DOHH2 (cell line): ENCODE measurements around the gene NEUROG1.
"Not testable (repeated sequence)": the region's sequence is repeated elsewhere in the genome, so short reads cannot be mapped to it uniquely, and the experiment has no call there.

Experiments
- H3F3A ChIP-seq: fragments of 200-600 bp; sonication (generic), shearing (Covaris generic); 2 replicates; pipeline ENCODE4 v1.6.0; 2016; ENCODE audit warnings: antibody characterized with exemption, mild to moderate bottlenecking; ENCODE audit not compliant: control insufficient read depth, insufficient read depth
- H3K27ac ChIP-seq: fragments of 200-600 bp; sonication (generic); 2 replicates; pipeline ENCODE4 v1.5.1; 2014; ENCODE audit warnings: low read depth, mild to moderate bottlenecking, low read length, moderate library complexity
- H3K27me3 ChIP-seq: fragments of 200-600 bp; sonication (generic); 2 replicates; pipeline ENCODE4 v1.6.1; 2014; ENCODE audit warnings: mild to moderate bottlenecking, low read length, mixed read lengths; ENCODE audit not compliant: control insufficient read depth
- H3K36me3 ChIP-seq: fragments of 200-600 bp; sonication (generic); 2 replicates; pipeline ENCODE4 v1.6.1; 2014; ENCODE audit warnings: mild to moderate bottlenecking, low read length, moderate library complexity, mixed read lengths; ENCODE audit not compliant: control insufficient read depth
- H3K4me1 ChIP-seq: fragments of 200-600 bp; sonication (generic); 2 replicates; pipeline ENCODE4 v1.6.1; 2014; ENCODE audit warnings: mild to moderate bottlenecking, low read length, mixed read lengths; ENCODE audit not compliant: control insufficient read depth
- H3K4me2 ChIP-seq: fragments of 200-600 bp; sonication (generic); 2 replicates; pipeline ENCODE4 v1.6.0; 2014; ENCODE audit warnings: mild to moderate bottlenecking, low read length, moderate library complexity
- H3K4me3 ChIP-seq: fragments of 200-600 bp; sonication (generic); 2 replicates; pipeline ENCODE4 v1.5.1; 2014; ENCODE audit warnings: mild to moderate bottlenecking, low read length, mixed read lengths
- H3K79me2 ChIP-seq: fragments of 200-600 bp; sonication (generic); 2 replicates; pipeline ENCODE4 v1.6.1; 2014; ENCODE audit warnings: mild to moderate bottlenecking, low read length, mixed read lengths; ENCODE audit not compliant: control insufficient read depth
- H3K9me2 ChIP-seq: fragments of 200-600 bp; sonication (generic); replicated peaks from 2 replicates; pipeline ENCODE4 v1.6.1; 2014; ENCODE audit warnings: mild to moderate bottlenecking, low read length, mixed read lengths; ENCODE audit not compliant: control insufficient read depth
- H3K9me3 ChIP-seq: fragments of 200-600 bp; sonication (generic); 2 replicates; pipeline ENCODE4 v1.6.1; 2014; ENCODE audit warnings: antibody characterized with exemption, low read length, mixed read lengths; ENCODE audit not compliant: control insufficient read depth, insufficient read depth
- H4K20me1 ChIP-seq: fragments of 200-600 bp; sonication (generic); 2 replicates; pipeline ENCODE4 v1.6.0; 2014; ENCODE audit warnings: low read depth, mild to moderate bottlenecking, antibody characterized with exemption, low read length, moderate library complexity; ENCODE audit not compliant: control insufficient read depth, insufficient read depth
- EZH2phosphoT487 ChIP-seq: fragments of 200-600 bp; sonication (generic); IDR thresholded peaks from 2 replicates; pipeline ENCODE4 v1.6.1; 2017; ENCODE audit warnings: borderline replicate concordance, mild to moderate bottlenecking, antibody characterized with exemption, low read length, moderate library complexity, mixed read lengths
- TF ChIP-seq, protein P1 (sequence below): fragments of 200-600 bp; sonication (generic); IDR thresholded peaks from one replicate; pipeline ENCODE4 v1.5.1; 2014; ENCODE audit warnings: antibody characterized with exemption, mild to moderate bottlenecking, low read depth, low read length; ENCODE audit not compliant: poor library complexity, severe bottlenecking

The NEUROG1 gene

DNA sequence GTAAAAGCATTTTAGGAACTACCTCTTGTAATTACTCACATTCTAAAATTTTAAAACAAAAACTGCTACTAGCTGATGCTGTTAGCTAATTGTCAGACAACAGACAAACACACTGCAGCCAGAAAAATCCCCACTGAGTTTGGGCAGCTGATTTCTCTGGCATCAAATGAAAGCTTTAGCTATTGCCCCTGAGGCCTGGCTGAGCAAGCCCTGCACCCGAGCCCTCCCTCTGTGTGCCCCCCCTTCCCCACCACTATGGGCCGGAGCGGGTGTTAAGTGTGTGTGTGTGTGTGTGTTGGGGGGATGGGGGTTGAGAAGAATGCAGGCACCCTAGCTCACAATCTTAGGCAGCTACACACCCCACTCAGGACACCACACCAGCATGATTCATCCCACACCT lies 2.4 kb downstream of the NEUROG1 start:
- H3K9me3 ChIP-seq: no peaks in the 10 kb centered on the region
- no peak overlapping the region for H3K27ac ChIP-seq
- no peak overlapping the region for H3K4me2 ChIP-seq
- no peaks in the 10 kb centered on the region for H3K36me3 ChIP-seq
- no peak overlapping the region for H3K4me3 ChIP-seq
- H3F3A ChIP-seq: no peaks in the 10 kb centered on the region
- no peaks in the 10 kb centered on the region for H4K20me1 ChIP-seq
- TF ChIP-seq, protein P1, sequence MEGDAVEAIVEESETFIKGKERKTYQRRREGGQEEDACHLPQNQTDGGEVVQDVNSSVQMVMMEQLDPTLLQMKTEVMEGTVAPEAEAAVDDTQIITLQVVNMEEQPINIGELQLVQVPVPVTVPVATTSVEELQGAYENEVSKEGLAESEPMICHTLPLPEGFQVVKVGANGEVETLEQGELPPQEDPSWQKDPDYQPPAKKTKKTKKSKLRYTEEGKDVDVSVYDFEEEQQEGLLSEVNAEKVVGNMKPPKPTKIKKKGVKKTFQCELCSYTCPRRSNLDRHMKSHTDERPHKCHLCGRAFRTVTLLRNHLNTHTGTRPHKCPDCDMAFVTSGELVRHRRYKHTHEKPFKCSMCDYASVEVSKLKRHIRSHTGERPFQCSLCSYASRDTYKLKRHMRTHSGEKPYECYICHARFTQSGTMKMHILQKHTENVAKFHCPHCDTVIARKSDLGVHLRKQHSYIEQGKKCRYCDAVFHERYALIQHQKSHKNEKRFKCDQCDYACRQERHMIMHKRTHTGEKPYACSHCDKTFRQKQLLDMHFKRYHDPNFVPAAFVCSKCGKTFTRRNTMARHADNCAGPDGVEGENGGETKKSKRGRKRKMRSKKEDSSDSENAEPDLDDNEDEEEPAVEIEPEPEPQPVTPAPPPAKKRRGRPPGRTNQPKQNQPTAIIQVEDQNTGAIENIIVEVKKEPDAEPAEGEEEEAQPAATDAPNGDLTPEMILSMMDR: no peak
- TF ChIP-seq EZH2phosphoT487: no peak
- H3K4me1 ChIP-seq: no peaks in the 10 kb centered on the region
- no peaks in the 10 kb centered on the region for H3K9me2 ChIP-seq
- H3K79me2 ChIP-seq: no peaks in the 10 kb centered on the region
- peaks cover 2% of the 10 kb centered on the region; the same call in 1 of the 2 replicates for H3K27me3 ChIP-seq

DNA sequence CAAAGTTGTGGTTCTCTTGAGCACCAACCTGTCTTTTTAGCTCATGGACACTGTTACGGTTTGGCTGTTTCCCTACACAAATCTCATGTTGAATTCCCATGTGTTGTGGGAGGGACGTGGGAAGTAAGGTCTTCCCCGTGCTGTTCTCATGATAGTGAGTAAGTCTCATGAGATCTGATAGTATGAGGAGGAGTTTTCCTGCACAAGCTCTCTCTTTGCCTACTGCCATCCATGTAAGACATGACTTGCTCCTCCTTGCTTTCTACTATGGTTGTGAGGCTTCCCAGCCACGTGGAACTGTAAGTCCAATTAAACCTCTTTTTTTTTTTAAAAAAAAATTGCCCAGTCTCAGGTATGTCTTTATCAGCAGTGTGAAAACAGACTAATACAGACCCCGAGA lies 6.2 kb downstream of the NEUROG1 start:
- H3K27me3 ChIP-seq, H3K4me2 ChIP-seq, H3K27ac ChIP-seq, H3K36me3 ChIP-seq, H3K9me2 ChIP-seq, H3K4me1 ChIP-seq, H3K79me2 ChIP-seq, H3K9me3 ChIP-seq, H4K20me1 ChIP-seq, H3F3A ChIP-seq, H3K4me3 ChIP-seq: not testable (repeated sequence)

DNA sequence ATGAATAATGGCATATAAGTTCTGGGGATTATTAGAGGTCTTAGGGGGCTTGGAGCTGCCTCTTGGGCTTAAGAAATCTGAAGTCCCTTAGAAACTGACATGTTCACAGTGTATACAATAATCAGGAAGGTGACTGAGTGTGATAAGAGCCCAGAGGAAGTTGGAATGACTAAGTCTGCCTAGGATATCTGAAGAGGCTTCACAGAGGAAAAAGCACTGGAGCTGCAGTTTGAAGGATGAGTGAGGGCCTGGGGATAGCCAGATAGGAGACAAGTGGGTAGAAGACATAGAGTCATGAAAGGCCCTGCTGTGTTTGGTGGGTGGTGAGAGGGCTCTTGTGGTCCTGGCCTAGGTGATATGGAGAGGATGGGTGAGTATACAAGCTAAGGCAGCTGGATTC lies 8.8 kb downstream of the NEUROG1 start:
- Histone ChIP-seq H4K20me1 (no peaks in the 10 kb centered on the region), H3K9me3 (no peaks in the 10 kb centered on the region), H3K4me3 (no peak overlapping the region), H3K9me2 (no peaks in the 10 kb centered on the region), H3K4me1 (no peaks in the 10 kb centered on the region), H3K36me3 (no peaks in the 10 kb centered on the region), H3F3A (no peaks in the 10 kb centered on the region), H3K79me2 (no peaks in the 10 kb centered on the region), H3K4me2 (no peak overlapping the region), H3K27ac (no peak overlapping the region), H3K27me3 (no peaks in the 10 kb centered on the region; the same call in 1 of the 2 replicates)
- TF ChIP-seq, protein P1: no peak
- TF ChIP-seq EZH2phosphoT487: no peak

DNA sequence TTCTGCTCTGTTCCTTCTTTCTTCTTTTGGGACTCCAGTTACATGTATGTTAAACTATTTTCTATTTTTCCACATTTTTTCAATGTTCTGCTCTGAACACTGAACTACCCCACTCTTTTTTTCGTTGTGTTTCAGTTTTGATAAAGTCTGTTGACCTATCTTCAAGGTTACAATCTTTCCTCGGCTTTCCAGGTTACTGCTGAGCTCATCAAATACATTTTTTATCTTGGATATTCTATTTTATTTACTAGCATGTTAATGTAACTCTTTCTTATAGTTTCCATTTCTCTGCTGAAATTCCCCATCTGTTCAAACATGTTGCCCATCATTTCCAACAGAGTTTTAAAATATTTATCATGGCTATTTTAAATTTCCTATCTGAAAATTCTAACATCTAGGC lies 13.8 kb downstream of the NEUROG1 start:
- Histone ChIP-seq H3K27me3 (peaks cover 2% of the 10 kb centered on the region; the same call in 1 of the 2 replicates), H4K20me1 (no peaks in the 10 kb centered on the region), H3K79me2 (no peaks in the 10 kb centered on the region), H3K27ac (no peak overlapping the region), H3K4me1 (no peaks in the 10 kb centered on the region), H3K36me3 (no peaks in the 10 kb centered on the region), H3K4me2 (no peak overlapping the region), H3K4me3 (no peak overlapping the region), H3F3A (no peaks in the 10 kb centered on the region), H3K9me3 (no peaks in the 10 kb centered on the region), H3K9me2 (no peaks in the 10 kb centered on the region)
- TF ChIP-seq EZH2phosphoT487: no peak
- TF ChIP-seq, protein P1: no peak
